Mesenchymal stem cell (in vitro differentiated cells and primary cell): Measurements from ENCODE around the gene IRF2.

ENCODE experiments used
- DNase-seq: peaks from one replicate; pipeline ENCODE4 v3.0.0-alpha.2; 2013
- H2AFZ ChIP-seq: one replicate; pipeline ENCODE4 v1.6.1; 2013; ENCODE audit warnings: low read depth, mild to moderate bottlenecking, control low read depth, inconsistent platforms, low read length, moderate library complexity
- H2AK5ac ChIP-seq: 2 replicates; pipeline ENCODE4 v1.6.1; 2013; ENCODE audit warnings: low read length, moderate library complexity, mild to moderate bottlenecking, inconsistent platforms; ENCODE audit not compliant: severe bottlenecking
- H2BK120ac ChIP-seq: one replicate; pipeline ENCODE4 v1.6.1; 2013; ENCODE audit warnings: low read depth, mild to moderate bottlenecking, inconsistent platforms, low read length, moderate library complexity
- H2BK12ac ChIP-seq, 2 experiments: one replicate each; pipeline ENCODE4 v1.6.1; 2013; ENCODE audit warnings: inconsistent platforms in 2 of 2, low read length in 2 of 2, mild to moderate bottlenecking in 2 of 2, moderate library complexity in 2 of 2, control low read depth in 1 of 2
- H2BK15ac ChIP-seq: one replicate; pipeline ENCODE4 v1.6.1; 2013; ENCODE audit warnings: mild to moderate bottlenecking, low read depth, inconsistent platforms; ENCODE audit not compliant: poor library complexity, severe bottlenecking
- H2BK5ac ChIP-seq: 2 replicates; pipeline ENCODE4 v1.6.1; 2013; ENCODE audit warnings: low read depth, mild to moderate bottlenecking, low read length, control low read depth, inconsistent platforms; ENCODE audit not compliant: poor library complexity, severe bottlenecking
- H3K14ac ChIP-seq, 2 experiments: one replicate each; pipeline ENCODE4 v1.6.1; 2013; ENCODE audit warnings: inconsistent platforms in 2 of 2, low read length in 2 of 2, control low read depth in 1 of 2, mild to moderate bottlenecking in 1 of 2, moderate library complexity in 1 of 2
- H3K18ac ChIP-seq, 2 experiments: one replicate each; pipeline ENCODE4 v1.6.1; 2013; ENCODE audit warnings: inconsistent platforms in 2 of 2, low read length in 2 of 2, control low read depth in 1 of 2, low read depth in 1 of 2, mild to moderate bottlenecking in 1 of 2
- H3K23ac ChIP-seq, 2 experiments: one replicate each; pipeline ENCODE4 v1.6.1; 2013; ENCODE audit warnings: inconsistent platforms in 2 of 2, low read length in 2 of 2, mild to moderate bottlenecking in 2 of 2, moderate library complexity in 2 of 2, control low read depth in 1 of 2
- H3K27ac ChIP-seq: 2 replicates; pipeline ENCODE4 v1.5.1; 2013; ENCODE audit warnings: mild to moderate bottlenecking, moderate library complexity, low read length, control low read depth, inconsistent platforms; ENCODE audit not compliant: poor library complexity, severe bottlenecking
- H3K27me3 ChIP-seq, 2 experiments: 2 replicates each; pipeline versions ENCODE4 v1.6.1 to v1.7.0; 2013; ENCODE audit warnings: low read length in 2 of 2, mild to moderate bottlenecking in 2 of 2, moderate library complexity in 2 of 2, control low read depth in 1 of 2, inconsistent platforms in 1 of 2; ENCODE audit not compliant: control insufficient read depth in 1 of 2, insufficient read depth in 1 of 2
- H3K36me3 ChIP-seq, 2 experiments: 2 replicates each; pipeline versions ENCODE4 v1.6.1 to v1.7.0; 2013; ENCODE audit warnings: low read length in 2 of 2, control low read depth in 1 of 2, inconsistent platforms in 1 of 2, low read depth in 1 of 2, mild to moderate bottlenecking in 1 of 2; ENCODE audit not compliant: insufficient read depth in 2 of 2, control insufficient read depth in 1 of 2
- H3K4ac ChIP-seq, 2 experiments: one replicate each; pipeline ENCODE4 v1.6.1; 2013; ENCODE audit warnings: inconsistent platforms in 2 of 2, low read length in 2 of 2, mild to moderate bottlenecking in 2 of 2, moderate library complexity in 2 of 2, control low read depth in 1 of 2, low read depth in 1 of 2
- H3K4me1 ChIP-seq: 2 replicates; pipeline ENCODE4 v1.6.1; 2013; ENCODE audit warnings: low read depth, low read length, control low read depth; ENCODE audit not compliant: control insufficient read depth, insufficient read depth
- H3K4me2 ChIP-seq: 2 replicates; pipeline ENCODE4 v1.6.1; 2013; ENCODE audit warnings: low read length, mild to moderate bottlenecking, inconsistent platforms; ENCODE audit not compliant: poor library complexity, severe bottlenecking
- H3K4me3 ChIP-seq, 2 experiments: 2 replicates each; pipeline versions ENCODE4 v1.5.1 to v1.7.0; 2013; ENCODE audit warnings: low read length in 2 of 2, mild to moderate bottlenecking in 2 of 2, control low read depth in 1 of 2, low read depth in 1 of 2; ENCODE audit not compliant: insufficient read depth in 1 of 2
- H3K79me1 ChIP-seq: replicated peaks from 2 replicates; pipeline ENCODE4 v1.6.1; 2013; ENCODE audit warnings: mild to moderate bottlenecking, control low read depth, low read length, inconsistent platforms; ENCODE audit not compliant: poor library complexity, severe bottlenecking
- H3K9ac ChIP-seq: 2 replicates; pipeline ENCODE4 v1.7.0; 2013; ENCODE audit warnings: mild to moderate bottlenecking, low read length, moderate library complexity
- H3K9me3 ChIP-seq: 2 replicates; pipeline ENCODE4 v1.7.0; 2013; ENCODE audit warnings: mild to moderate bottlenecking, low read length; ENCODE audit not compliant: control insufficient read depth
- H4K8ac ChIP-seq: one replicate; pipeline ENCODE4 v1.6.1; 2013; ENCODE audit warnings: inconsistent platforms, mild to moderate bottlenecking, low read length, moderate library complexity
- H4K91ac ChIP-seq: one replicate; pipeline ENCODE4 v1.6.1; 2013; ENCODE audit warnings: mild to moderate bottlenecking, low read length, inconsistent platforms
- WGBS: methylation state at CpG from one replicate; pipeline ENCODE4 v1.1.7; 2013; ENCODE audit warnings: mixed read lengths; 5-methylcytosine and 5-hydroxymethylcytosine counted together

Gene IRF2

GRCh38 chr4:184392748-184393559, 81.4 kb downstream of the IRF2 start:
- Histone ChIP-seq H2BK15ac (no peak overlapping the region), H2BK120ac (no peak overlapping the region), H3K79me1 (peaks cover 22% of the 10 kb centered on the region), H3K9me3 (peaks cover 3% of the 10 kb centered on the region), H3K4ac (no peak overlapping the region), H3K36me3 (peaks cover 46 to 82% of the 10 kb centered on the region in 2 experiments), H3K4me3 (peak overlapping the region in 1 of 2 experiments; percentile 48), H3K23ac (no peak overlapping the region), H3K18ac (no peak overlapping the region), H3K14ac (no peak overlapping the region), H3K9ac (peak overlapping the region; percentile 76), H3K4me2 (no peak overlapping the region), H3K27ac (no peak overlapping the region), H4K8ac (no peak overlapping the region), H2AK5ac (no peak overlapping the region), H2BK5ac (no peak overlapping the region), H3K27me3 (no peaks in the 10 kb centered on the region), H4K91ac (no peak overlapping the region), H2BK12ac (no peak overlapping the region), H3K4me1 (peaks cover 15% of the 10 kb centered on the region), H2AFZ (no peak overlapping the region)
- 95% methylated on average over 17 of the region's 17 CpGs for WGBS
- no peak for DNase-seq

GRCh38 chr4:184392316-184392715, 82.0 kb downstream of the IRF2 start:
- Histone ChIP-seq H2BK5ac (no peak overlapping the region), H2BK15ac (no peak overlapping the region), H3K36me3 (peaks cover 46 to 81% of the 10 kb centered on the region in 2 experiments), H3K79me1 (peaks cover 21% of the 10 kb centered on the region), H3K27ac (no peak overlapping the region), H2AK5ac (no peak overlapping the region), H2AFZ (no peak overlapping the region), H3K18ac (no peak overlapping the region), H2BK120ac (no peak overlapping the region), H3K14ac (no peak overlapping the region), H4K8ac (no peak overlapping the region), H3K4me2 (no peak overlapping the region), H3K23ac (no peak overlapping the region), H2BK12ac (no peak overlapping the region), H3K9me3 (peaks cover 3% of the 10 kb centered on the region), H3K4me3 (peak overlapping the region in 1 of 2 experiments; percentile 48), H3K4ac (no peak overlapping the region), H3K9ac (peak overlapping the region; percentile 76), H3K27me3 (no peaks in the 10 kb centered on the region), H3K4me1 (peaks cover 15% of the 10 kb centered on the region), H4K91ac (no peak overlapping the region)
- whole genome bisulfite sequencing, result 96% methylated on average over 6 of the region's 6 CpGs
- DNase-seq, result no peak

- Histone ChIP-seq H2BK5ac (no peak overlapping the region), H2AK5ac (no peak overlapping the region), H2BK12ac (no peak overlapping the region), H4K8ac (peak overlapping the region; percentile 23), H3K18ac (peak overlapping the region in 1 of 2 experiments; percentile 23), H3K9me3 (peaks cover 3% of the 10 kb centered on the region), H2BK120ac (no peak overlapping the region), H3K27ac (no peak overlapping the region), H4K91ac (peak overlapping the region; percentile 2), H3K4me2 (no peak overlapping the region), H3K79me1 (peaks cover 21% of the 10 kb centered on the region), H2AFZ (no peak overlapping the region), H2BK15ac (no peak overlapping the region), H3K36me3 (peaks cover 55 to 86% of the 10 kb centered on the region in 2 experiments), H3K9ac (no peak overlapping the region), H3K4me3 (no peak overlapping the region), H3K23ac (no peak overlapping the region), H3K4me1 (peaks cover 14% of the 10 kb centered on the region), H3K4ac (no peak overlapping the region), H3K14ac (no peak overlapping the region), H3K27me3 (no peaks in the 10 kb centered on the region)
- WGBS, result 88% methylated on average over 21 of the region's 24 CpGs
- DNase-seq, result no peak
These were observed 84.1 kb downstream of the IRF2 start for GRCh38 chr4:184389978-184390900.

- H3K18ac ChIP-seq, result no peak overlapping the region
- H2BK120ac ChIP-seq, result no peak overlapping the region
- H3K4me3 ChIP-seq, result no peak overlapping the region
- no peak overlapping the region for H3K27ac ChIP-seq
- peaks cover 47 to 72% of the 10 kb centered on the region in 2 experiments for H3K36me3 ChIP-seq
- no peak overlapping the region for H3K14ac ChIP-seq
- no peak overlapping the region for H2BK12ac ChIP-seq
- no peak overlapping the region for H4K91ac ChIP-seq
- H3K27me3 ChIP-seq, result no peaks in the 10 kb centered on the region
- no peak overlapping the region for H4K8ac ChIP-seq
- no peak overlapping the region for H2BK15ac ChIP-seq
- H3K9ac ChIP-seq, result no peak overlapping the region
- peaks cover 21% of the 10 kb centered on the region for H3K4me1 ChIP-seq
- WGBS, result 99% methylated on average over 6 of the region's 6 CpGs
- no peak overlapping the region for H3K4me2 ChIP-seq
- H2BK5ac ChIP-seq, result no peak overlapping the region
- peaks cover 3% of the 10 kb centered on the region for H3K9me3 ChIP-seq
- no peak overlapping the region for H2AFZ ChIP-seq
- H3K23ac ChIP-seq, result no peak overlapping the region
- no peak for DNase-seq
- H3K4ac ChIP-seq, result no peak overlapping the region
- peaks cover 20% of the 10 kb centered on the region for H3K79me1 ChIP-seq
- no peak overlapping the region for H2AK5ac ChIP-seq
These were observed 86.2 kb downstream of the IRF2 start for GRCh38 chr4:184388106-184388505.
